ENCODE data around the gene KCNH1.

- no peak for TF ChIP-seq TAF1 (conservative IDR thresholded peaks at IDR 0.05)
- no peak for TF ChIP-seq MAX (IDR thresholded peaks at IDR 0.05)
- TF ChIP-seq REST (IDR thresholded peaks at IDR 0.05), result no peak
- no peak for TF ChIP-seq FOXA1 (IDR thresholded peaks at IDR 0.05)
- no peak for TF ChIP-seq CTCF (IDR thresholded peaks at IDR 0.05; ENCODE audit: low read depth, low read length, missing input control)
- no peak for TF ChIP-seq RAD21 (IDR thresholded peaks at IDR 0.05)
- no peak for TF ChIP-seq HNF4A (conservative IDR thresholded peaks at IDR 0.05)
These were observed 333.2 kb downstream of the KCNH1 start for GRCh38 chr1:210800756-210801155.
